ENCODE measurements around the gene ARHGEF7. TPM values are rescaled to one million over a fixed set of nuclear protein-coding genes. Genes with fewer than 3 reads are reported as not detected.

The ARHGEF7 gene
- total RNA-seq, 1 donor from 2014 or later = 63.2 TPM

DNA sequence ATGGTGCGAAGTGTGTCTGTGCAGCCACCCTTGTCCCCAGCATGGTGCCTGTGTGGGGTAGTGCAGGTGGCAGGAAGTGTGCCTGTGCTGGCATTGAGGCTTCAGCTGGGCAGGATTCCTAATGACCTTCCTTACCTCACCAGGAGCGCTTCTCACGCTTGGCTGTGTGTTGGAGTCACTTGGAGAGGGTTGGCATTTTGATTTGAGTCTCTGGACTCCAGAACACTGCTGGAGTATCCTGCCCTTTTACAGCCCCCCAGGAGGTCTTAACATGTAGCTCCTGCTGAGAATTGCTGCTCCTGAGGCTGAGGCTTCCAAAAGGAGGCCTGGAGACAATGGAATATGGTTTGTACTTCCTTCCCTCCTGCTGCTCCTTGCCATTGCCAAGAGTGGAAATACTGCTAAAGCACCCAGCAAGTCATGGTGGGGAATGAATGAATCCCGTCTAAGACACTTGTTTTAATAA lies 87.1 kb downstream of the ARHGEF7 start:
- Histone ChIP-seq H3K27me3 (no peaks in the 10 kb centered on the region), H3K4me3 (no peak overlapping the region), H3K4me1 (peaks cover 44% of the 10 kb centered on the region), H3K36me3 (no peaks in the 10 kb centered on the region), H3K27ac (peak overlapping the region; percentile 48), H3K9me3 (no peaks in the 10 kb centered on the region)
- TF ChIP-seq, protein P1, sequence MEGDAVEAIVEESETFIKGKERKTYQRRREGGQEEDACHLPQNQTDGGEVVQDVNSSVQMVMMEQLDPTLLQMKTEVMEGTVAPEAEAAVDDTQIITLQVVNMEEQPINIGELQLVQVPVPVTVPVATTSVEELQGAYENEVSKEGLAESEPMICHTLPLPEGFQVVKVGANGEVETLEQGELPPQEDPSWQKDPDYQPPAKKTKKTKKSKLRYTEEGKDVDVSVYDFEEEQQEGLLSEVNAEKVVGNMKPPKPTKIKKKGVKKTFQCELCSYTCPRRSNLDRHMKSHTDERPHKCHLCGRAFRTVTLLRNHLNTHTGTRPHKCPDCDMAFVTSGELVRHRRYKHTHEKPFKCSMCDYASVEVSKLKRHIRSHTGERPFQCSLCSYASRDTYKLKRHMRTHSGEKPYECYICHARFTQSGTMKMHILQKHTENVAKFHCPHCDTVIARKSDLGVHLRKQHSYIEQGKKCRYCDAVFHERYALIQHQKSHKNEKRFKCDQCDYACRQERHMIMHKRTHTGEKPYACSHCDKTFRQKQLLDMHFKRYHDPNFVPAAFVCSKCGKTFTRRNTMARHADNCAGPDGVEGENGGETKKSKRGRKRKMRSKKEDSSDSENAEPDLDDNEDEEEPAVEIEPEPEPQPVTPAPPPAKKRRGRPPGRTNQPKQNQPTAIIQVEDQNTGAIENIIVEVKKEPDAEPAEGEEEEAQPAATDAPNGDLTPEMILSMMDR (IDR thresholded peaks at IDR 0.05) = no peak
- ATAC-seq (no peak), DNase-seq (no peak)
- intact Hi-C loops (cut with DNase I) = no loop called here

GRCh38 chr13:111202745-111203144 lies 87.6 kb downstream of the ARHGEF7 start:
- TF ChIP-seq, protein P1 (IDR thresholded peaks at IDR 0.05) = no peak
- intact Hi-C loops (cut with DNase I) = no loop called here

DNA sequence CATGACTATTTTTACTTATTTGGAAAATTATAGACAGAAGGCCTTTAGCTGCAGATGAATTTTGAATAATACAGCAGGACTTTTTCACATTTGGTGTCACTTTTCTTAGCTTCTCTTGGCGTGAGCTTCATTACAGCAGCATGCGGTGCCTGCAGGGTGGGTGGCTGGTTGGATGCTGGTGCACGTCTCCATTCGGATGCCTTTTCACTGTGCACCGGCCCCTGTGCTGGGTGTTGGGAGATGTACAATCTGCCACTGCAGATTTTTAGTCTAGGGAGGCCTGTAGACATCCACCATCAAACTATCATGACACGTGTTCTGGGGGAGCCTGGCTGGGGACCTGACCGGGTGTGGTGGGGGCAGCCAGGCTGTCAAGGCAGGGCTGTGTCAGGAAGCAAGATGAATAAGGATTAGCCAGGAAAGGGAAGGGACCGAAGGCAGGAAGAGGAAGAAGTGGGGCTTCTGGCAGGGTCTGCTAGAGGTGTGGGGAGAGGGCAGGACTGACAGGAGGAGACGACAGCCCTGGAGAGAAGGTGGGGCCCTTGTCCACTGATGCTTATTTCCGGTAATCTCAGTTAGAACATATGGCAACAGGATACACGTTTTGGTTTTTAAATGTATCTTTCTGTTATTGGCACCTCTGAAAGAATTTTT lies 88.8 kb downstream of the ARHGEF7 start:
- intact Hi-C loops (cut with DNase I) = no loop called here

More at GRCh38 chr13:111202745-111203144, 87.6 kb downstream of the ARHGEF7 start:
- peaks cover 44% of the 10 kb centered on the region for H3K4me1 ChIP-seq
- H3K4me3 ChIP-seq = peak overlapping the region; percentile 17
- H3K27me3 ChIP-seq = no peaks in the 10 kb centered on the region
- ATAC-seq = peak; percentile 42
- peak overlapping the region; percentile 48 for H3K27ac ChIP-seq
- no peaks in the 10 kb centered on the region for H3K36me3 ChIP-seq
- H3K9me3 ChIP-seq = no peaks in the 10 kb centered on the region
- DNase-seq = no peak

GRCh38 chr13:111204438-111205177 lies 89.5 kb downstream of the ARHGEF7 start:
- peaks cover 44% of the 10 kb centered on the region for H3K4me1 ChIP-seq

More for the DNA sequence above, 88.8 kb downstream of the ARHGEF7 start:
- Histone ChIP-seq H3K9me3 (no peaks in the 10 kb centered on the region), H3K4me3 (peak overlapping the region; percentile 17), H3K36me3 (no peaks in the 10 kb centered on the region), H3K27me3 (no peaks in the 10 kb centered on the region), H3K4me1 (peaks cover 44% of the 10 kb centered on the region), H3K27ac (peak overlapping the region; percentile 11)
- TF ChIP-seq, protein P1 (IDR thresholded peaks at IDR 0.05) = no peak
- no peak for ATAC-seq
- no peak for DNase-seq

DNA sequence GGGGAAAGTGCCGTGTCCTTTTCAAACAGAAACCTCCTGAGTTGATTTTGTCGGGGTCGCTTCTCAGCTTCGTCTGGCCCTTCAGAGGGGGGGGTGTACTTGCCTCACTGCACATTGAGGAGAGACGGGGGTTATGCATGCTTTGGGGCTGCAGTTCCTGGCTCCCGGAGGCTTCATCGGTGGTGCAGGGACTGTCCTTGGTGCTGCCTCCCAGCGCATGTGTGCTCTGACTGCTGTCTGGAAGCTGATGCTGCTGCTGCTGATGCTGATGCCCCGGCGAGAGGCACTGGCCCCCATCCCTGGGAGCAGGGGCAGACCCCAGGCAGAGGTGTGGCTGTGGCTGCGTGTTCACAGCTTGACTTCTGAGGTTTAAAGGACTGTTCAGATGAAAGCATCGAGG lies 91.0 kb downstream of the ARHGEF7 start:
- no peaks in the 10 kb centered on the region for H3K27me3 ChIP-seq
- no peaks in the 10 kb centered on the region for H3K36me3 ChIP-seq
- H3K4me3 ChIP-seq = no peak overlapping the region
- intact Hi-C loops (cut with DNase I) = no loop called here
- peaks cover 57% of the 10 kb centered on the region for H3K4me1 ChIP-seq
- DNase-seq (no peak), ATAC-seq (no peak)
- TF ChIP-seq, protein P1 (IDR thresholded peaks at IDR 0.05) = no peak
- H3K27ac ChIP-seq = no peak overlapping the region
- H3K9me3 ChIP-seq = no peaks in the 10 kb centered on the region

More at GRCh38 chr13:111204438-111205177, 89.5 kb downstream of the ARHGEF7 start:
- DNase-seq = peak; percentile 70
- TF ChIP-seq, protein P1 (IDR thresholded peaks at IDR 0.05) = no peak
- peak; percentile 79 for ATAC-seq
- H3K27me3 ChIP-seq = no peaks in the 10 kb centered on the region
- peak overlapping the region; percentile 17 for H3K4me3 ChIP-seq
- peak overlapping the region; percentile 55 for H3K27ac ChIP-seq
- no peaks in the 10 kb centered on the region for H3K36me3 ChIP-seq
- H3K9me3 ChIP-seq = no peaks in the 10 kb centered on the region
- intact Hi-C loops (cut with DNase I) = no loop called here
